ENCODE data around the gene ZDHHC8.

DNA sequence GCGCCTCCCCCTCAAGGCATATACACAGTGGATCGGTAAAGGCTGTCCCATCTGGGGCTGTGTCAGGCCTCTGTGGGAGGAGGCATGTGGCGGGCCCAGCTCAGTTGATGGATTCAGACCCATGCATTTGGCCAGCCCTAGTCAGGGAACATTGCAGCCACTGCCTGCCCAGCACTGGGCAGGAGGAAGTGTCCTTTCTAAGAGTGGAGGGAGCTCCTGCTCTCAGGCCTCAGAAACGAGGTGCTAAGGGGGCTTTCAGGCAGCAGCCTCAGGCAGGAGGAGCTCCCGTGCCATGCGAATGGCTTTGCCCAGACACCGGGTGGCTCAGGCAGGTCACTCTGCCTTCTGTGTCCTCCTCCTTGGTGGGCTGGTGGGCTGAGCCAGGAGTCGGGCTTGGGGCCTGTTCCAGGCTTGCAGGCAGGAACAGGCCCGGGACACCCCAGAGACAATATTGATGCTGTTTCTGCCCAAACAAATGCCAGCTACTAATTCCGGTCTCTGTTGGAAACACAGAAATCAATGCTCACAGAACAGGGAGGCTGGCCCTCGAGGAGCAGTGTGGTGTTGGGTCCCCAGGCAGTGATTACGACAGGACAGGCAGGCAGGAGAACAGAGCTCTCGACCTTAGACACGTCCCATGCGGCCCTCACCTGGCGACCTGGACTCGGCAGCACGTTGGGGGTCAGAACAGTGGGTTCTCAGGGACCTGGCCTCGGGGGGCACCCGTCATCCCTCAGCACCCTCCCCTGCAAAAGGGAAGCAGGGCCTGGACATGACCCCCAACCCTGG is 61.6 kb downstream of the ZDHHC8 start:
- TF ChIP-seq EP300 (IDR thresholded peaks at IDR 0.05) = no peak
- TF ChIP-seq, protein P1, sequence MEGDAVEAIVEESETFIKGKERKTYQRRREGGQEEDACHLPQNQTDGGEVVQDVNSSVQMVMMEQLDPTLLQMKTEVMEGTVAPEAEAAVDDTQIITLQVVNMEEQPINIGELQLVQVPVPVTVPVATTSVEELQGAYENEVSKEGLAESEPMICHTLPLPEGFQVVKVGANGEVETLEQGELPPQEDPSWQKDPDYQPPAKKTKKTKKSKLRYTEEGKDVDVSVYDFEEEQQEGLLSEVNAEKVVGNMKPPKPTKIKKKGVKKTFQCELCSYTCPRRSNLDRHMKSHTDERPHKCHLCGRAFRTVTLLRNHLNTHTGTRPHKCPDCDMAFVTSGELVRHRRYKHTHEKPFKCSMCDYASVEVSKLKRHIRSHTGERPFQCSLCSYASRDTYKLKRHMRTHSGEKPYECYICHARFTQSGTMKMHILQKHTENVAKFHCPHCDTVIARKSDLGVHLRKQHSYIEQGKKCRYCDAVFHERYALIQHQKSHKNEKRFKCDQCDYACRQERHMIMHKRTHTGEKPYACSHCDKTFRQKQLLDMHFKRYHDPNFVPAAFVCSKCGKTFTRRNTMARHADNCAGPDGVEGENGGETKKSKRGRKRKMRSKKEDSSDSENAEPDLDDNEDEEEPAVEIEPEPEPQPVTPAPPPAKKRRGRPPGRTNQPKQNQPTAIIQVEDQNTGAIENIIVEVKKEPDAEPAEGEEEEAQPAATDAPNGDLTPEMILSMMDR (IDR thresholded peaks at IDR 0.05) = no peak
